IPS DF 19.7 (cell line): ENCODE results near the gene PIGR.
A peak's percentile ranks its signal among the peaks of the same experiment; 100 is the strongest.
"Not testable (repeated sequence)": the region's sequence is repeated elsewhere in the genome, so short reads cannot be mapped to it uniquely, and the experiment has no call there.

Source experiments
- DNase-seq: peaks from one replicate; pipeline ENCODE4 v3.0.0-alpha.2; 2013; ENCODE audit warnings: low read depth, low spot score

PIGR gene

GRCh38 chr1:206935491-206936067 is 10.7 kb downstream of the PIGR start:
- peak; percentile 28 for DNase-seq

GRCh38 chr1:206933333-206933945 is 12.8 kb downstream of the PIGR start:
- no peak for DNase-seq

DNA sequence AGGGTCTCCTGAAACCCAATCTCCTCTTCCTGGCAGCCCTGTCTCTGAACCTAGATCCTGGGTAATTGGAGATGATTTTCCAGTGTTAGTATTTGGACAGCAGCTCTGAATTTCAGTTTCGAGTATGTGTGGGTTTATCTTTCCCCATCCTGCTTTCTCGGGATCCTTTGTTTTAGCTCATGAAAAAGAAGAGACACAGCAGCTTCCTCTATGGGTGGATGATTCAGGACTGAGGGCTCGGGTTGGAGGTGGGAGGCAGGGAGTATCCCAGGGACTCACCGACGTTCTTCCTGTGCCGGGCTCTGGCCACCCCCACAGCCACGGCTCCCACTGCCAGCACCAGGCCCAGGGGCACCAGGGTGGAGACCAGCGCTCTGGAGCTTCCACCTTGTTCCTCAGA is 14.1 kb downstream of the PIGR start:
- no peak for DNase-seq

DNA sequence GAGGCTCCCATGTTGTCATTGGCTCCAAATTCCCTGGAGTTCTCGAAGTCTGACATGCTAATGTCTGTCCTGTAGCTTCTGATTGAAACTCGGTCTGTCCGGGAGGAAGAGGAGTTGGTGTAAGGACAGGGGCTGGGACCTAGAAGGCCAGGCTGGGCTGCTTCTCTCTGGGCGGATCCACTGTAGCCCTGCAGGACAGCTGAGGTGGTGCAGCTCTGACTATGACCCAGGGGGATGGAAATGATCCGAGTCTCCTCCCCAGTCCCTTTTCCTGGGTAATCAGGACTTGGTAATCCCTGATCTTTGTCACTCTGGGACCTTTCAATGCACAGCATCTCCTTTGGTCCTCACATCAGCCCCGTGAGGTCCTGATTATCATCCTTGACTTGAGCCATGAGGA is 14.6 kb downstream of the PIGR start:
- no peak for DNase-seq

DNA sequence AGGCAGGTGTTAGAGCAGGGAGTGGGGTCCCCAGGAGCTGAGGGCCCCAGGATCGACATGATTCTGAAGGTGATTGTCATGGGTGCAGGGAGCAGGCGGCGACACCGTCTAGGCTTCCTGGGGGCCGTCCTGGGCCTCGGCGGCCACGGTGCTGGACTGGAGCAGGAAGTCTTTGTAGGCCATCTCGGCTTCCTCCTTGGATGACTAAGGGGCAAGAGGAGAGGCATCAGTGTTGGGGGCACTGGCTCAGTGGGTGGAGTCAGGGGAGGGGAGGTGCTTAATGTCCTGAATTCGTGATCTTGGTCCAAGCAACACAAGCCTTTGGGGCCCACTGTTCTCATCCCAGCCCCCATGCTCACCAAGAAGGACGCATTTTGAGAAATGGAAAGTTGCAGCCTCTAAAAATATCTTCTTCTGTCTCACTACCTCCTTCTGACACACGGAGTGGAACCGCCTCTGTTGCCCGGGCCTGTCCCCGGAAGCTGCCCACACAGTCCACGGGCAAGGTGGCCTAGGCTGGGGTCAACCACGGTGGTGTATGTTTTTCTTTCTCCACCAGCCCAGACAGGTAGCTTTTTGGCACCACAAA is 16.0 kb downstream of the PIGR start:
- no peak for DNase-seq

DNA sequence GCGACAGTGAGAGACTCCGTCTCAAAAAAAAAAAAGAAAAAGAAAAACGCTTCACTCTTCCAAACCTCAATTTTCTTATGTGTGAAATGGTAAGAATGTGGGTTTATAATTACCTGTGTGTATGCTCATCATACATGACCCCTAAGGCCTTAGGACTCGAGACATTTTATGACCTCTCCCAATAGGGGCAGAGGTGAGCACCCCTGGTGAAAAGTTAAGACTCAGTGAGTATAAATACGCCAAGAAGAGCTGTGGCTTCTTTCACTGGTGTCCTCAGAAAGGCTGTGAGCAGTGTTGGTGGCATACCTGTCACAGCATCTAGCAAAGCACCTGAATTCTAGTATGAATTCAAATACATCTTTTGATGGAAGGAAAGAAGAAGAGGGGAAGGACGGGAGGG is 16.7 kb downstream of the PIGR start:
- DNase-seq = no peak

GRCh38 chr1:206926286-206926685 is 20.0 kb downstream of the PIGR start:
- DNase-seq = no peak

GRCh38 chr1:206925106-206925736 is 21.0 kb downstream of the PIGR start:
- no peak for DNase-seq

- DNase-seq = no peak
These were observed 21.6 kb downstream of the PIGR start for GRCh38 chr1:206924592-206925105.

DNA sequence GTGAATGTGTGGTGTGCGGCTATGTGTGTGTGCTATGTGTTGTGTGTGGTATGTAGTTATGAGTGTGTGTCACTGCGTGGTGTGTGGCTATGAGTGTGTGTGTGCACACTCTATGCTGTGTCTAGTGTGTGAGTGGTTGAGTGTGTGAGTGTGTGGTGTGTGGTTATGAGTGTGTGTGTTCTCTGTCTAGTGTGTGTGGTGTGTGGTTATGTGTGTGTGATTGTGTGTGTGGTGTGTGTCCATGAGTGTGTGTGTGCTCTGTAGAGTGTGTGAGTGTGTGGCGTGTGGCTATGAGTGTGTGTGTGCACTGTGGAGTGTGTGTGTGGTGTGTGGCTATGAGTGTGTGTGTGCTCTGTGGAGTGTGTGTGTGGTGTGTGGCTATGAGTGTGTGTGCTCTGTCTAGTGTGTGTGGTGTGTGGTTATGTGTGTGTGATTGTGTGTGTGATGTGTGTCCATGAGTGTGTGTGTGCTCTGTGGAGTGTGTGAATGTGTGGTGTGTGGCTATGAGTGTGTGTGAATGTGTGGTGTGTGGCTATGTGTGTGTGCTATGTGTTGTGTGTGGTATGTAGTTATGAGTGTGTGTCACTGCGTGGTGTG is 22.2 kb downstream of the PIGR start:
- not testable (repeated sequence) for DNase-seq

GRCh38 chr1:206923009-206923960 is 23.0 kb downstream of the PIGR start:
- DNase-seq = no peak

DNA sequence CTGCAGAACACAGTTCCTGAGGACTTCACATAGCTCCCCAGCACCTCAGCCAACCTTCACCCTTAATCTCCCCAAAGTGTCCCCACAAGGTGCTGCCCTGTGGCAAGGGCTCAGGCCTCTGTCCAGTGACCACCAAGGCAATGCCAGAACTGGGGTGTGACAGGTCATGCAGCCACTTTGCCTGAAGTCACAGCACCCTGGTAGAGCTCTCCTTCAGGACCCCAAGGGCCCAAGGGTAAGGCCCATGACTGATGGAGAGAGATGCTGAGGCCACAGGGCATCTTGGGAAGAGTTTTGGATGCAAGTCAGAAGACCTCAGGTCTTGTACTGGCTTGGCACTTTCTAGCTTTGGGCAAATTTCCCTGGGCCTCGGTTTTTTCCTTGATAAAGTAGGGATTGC is 23.7 kb downstream of the PIGR start:
- no peak for DNase-seq

GRCh38 chr1:206921772-206922265 is 24.4 kb downstream of the PIGR start, which contains the start of gene FCMR:
Gene FCMR (minus strand): TSS chr1:206921941. CDS start chr1:206921854, 87 bp downstream.
- DNase-seq = no peak

- no peak for DNase-seq
These were observed 28.2 kb downstream of the PIGR start for GRCh38 chr1:206918076-206918475.

GRCh38 chr1:206916000-206916709 is 30.1 kb downstream of the PIGR start:
- DNase-seq = no peak

- no peak for DNase-seq
These were observed 31.1 kb downstream of the PIGR start for GRCh38 chr1:206915030-206915735.

DNA sequence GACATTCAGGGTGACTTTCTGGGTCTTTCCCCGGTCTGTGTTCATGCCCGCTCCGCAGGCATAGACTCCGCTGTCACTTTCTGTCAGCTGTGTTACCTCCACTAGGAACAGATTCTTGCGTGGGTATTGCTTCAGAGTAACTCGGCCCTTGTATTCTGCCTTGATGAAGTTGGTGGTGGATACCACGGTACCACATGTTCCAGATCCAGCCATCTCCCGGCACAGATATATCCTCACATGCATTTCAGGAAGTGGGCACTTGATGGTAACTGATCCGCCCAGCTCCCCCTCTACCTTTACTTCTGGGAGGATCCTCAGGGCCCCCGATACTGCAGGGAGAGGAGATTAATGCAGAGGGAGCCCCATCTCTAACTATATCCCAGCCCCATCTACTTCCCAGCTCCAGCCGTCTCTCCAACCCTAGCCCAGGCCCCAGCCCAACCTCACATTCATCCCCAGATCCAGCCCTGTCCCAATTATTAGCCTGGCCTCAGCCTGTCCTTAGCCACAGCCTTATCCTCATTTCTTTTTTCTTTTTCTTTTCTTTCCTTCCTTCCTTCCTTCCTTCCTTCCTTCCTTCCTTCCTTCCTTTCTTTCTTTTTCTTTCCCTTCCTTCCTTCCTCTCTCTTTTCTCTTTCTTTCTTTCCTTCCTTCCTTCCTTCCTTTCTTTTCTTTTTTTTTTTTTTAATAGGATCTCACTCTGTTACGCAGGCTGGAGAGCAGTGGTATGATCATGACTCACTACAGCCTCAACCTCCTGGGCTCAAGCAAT is 32.3 kb downstream of the PIGR start:
- DNase-seq = no peak

DNA sequence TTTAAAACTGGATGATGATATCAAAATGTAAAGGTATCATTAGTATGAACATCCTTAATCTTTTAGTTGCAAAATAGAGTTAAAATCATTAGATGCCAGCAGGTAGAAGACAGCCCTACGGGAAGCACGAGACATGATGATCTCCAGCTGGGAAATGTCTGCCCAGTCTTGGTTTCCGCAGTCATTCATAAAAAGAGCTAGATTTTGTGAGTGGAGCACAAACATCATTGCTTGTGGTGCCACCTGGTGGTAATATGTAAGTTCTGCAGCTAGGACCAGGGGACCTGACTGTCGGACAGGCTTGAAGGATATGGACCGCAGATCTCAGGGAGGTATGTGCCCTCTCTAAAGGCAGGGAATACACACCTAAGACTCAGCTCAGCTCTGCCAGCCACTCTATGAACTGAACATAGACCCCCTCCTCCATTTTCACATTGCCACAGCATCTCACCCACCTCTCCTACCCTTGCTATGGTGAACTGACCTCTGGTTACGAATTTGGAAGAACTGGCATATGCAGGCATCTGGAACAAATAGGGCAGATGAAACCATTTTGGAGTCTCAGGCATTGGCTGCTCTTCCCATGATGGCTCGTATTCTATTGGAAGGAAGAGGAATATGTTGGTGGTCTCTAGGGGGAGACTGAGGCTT is 33.7 kb downstream of the PIGR start:
- no peak for DNase-seq
